Liver (tissue), 9 donors: ENCODE measurements around the gene TBX5. TPM values are rescaled to one million over a fixed set of nuclear protein-coding genes. Genes with fewer than 3 reads are reported as not detected.

Experiments used
- DNase-seq: peaks from one replicate; pipeline ENCODE4 v3.0.0-alpha.2; 2017; ENCODE audit warnings: low spot score
- H3K27ac ChIP-seq, 2 donors: one replicate each; pipeline ENCODE4 v1.7.0; 2013; ENCODE audit warnings: inconsistent platforms in 2 of 2, low read length in 2 of 2, control low read depth in 1 of 2, low read depth in 1 of 2, mild to moderate bottlenecking in 1 of 2
- H3K27me3 ChIP-seq, 4 donors: one replicate each; pipeline versions ENCODE4 v1.6.1 to v1.7.0; 2013; ENCODE audit warnings: low read length in 3 of 4, inconsistent platforms in 1 of 4, mild to moderate bottlenecking in 1 of 4, moderate library complexity in 1 of 4; ENCODE audit not compliant: control insufficient read depth in 4 of 4, insufficient read depth in 4 of 4
- H3K36me3 ChIP-seq, 4 donors: one replicate each; pipeline versions ENCODE4 v1.6.1 to v1.7.0; 2013; ENCODE audit warnings: low read length in 3 of 4, mild to moderate bottlenecking in 3 of 4, low read depth in 1 of 4, moderate library complexity in 1 of 4; ENCODE audit not compliant: control insufficient read depth in 4 of 4, insufficient read depth in 3 of 4
- H3K4me1 ChIP-seq, 4 donors: one replicate each; pipeline versions ENCODE4 v1.6.1 to v1.7.0; 2013; ENCODE audit warnings: low read length in 3 of 4, mild to moderate bottlenecking in 3 of 4, moderate library complexity in 1 of 4; ENCODE audit not compliant: control insufficient read depth in 4 of 4, insufficient read depth in 4 of 4
- H3K4me3 ChIP-seq, 3 donors: one replicate each; pipeline versions ENCODE4 v1.6.1 to v1.7.0; 2013; ENCODE audit warnings: low read length in 3 of 3, control low read depth in 1 of 3, low read depth in 1 of 3, mild to moderate bottlenecking in 1 of 3
- H3K9ac ChIP-seq, 2 donors: one replicate each; pipeline ENCODE4 v1.7.0; 2013; ENCODE audit warnings: low read length in 2 of 2, mild to moderate bottlenecking in 2 of 2, moderate library complexity in 2 of 2, control low read depth in 1 of 2, low read depth in 1 of 2
- H3K9me3 ChIP-seq, 4 donors: one replicate each; pipeline versions ENCODE4 v1.6.1 to v1.7.0; 2013; ENCODE audit warnings: low read length in 3 of 4; ENCODE audit not compliant: control insufficient read depth in 4 of 4
- EGR1 ChIP-seq, 2 donors: IDR thresholded peaks; 2 replicates each; pipeline ENCODE4 v1.6.1; 2016 to 2018; ENCODE audit warnings: antibody characterized with exemption in 2 of 2, low read depth in 2 of 2
- FOXA1 ChIP-seq: IDR thresholded peaks from 2 replicates; pipeline ENCODE4 v1.6.1; 2016; ENCODE audit warnings: antibody characterized with exemption
- FOXA2 ChIP-seq: IDR thresholded peaks from 2 replicates; pipeline ENCODE4 v1.6.1; 2016; ENCODE audit warnings: antibody characterized with exemption
- GABPA ChIP-seq, 2 donors: IDR thresholded peaks in 1 of 2; conservative IDR thresholded peaks in 1 of 2; 2 replicates each; pipeline ENCODE4 v1.6.1; 2016; ENCODE audit warnings: antibody characterized with exemption in 2 of 2, mild to moderate bottlenecking in 1 of 2, moderate library complexity in 1 of 2
- HNF4A ChIP-seq, 2 donors: conservative IDR thresholded peaks; 2 replicates each; pipeline ENCODE4 v1.6.1; 2016; ENCODE audit warnings: antibody characterized with exemption in 2 of 2, mild to moderate bottlenecking in 2 of 2
- HNF4G ChIP-seq: IDR thresholded peaks from 2 replicates; pipeline ENCODE4 v1.6.1; 2016; ENCODE audit warnings: antibody characterized with exemption
- JUND ChIP-seq, 2 donors: IDR thresholded peaks; 2 replicates each; pipeline ENCODE4 v1.6.1; 2016; ENCODE audit warnings: antibody characterized with exemption in 2 of 2
- NR2F2 ChIP-seq: IDR thresholded peaks from 2 replicates; pipeline ENCODE4 v1.6.1; 2016; ENCODE audit warnings: antibody characterized with exemption
- RAD21 ChIP-seq, 2 donors: IDR thresholded peaks; 2 replicates each; pipeline ENCODE4 v1.6.1; 2016; ENCODE audit warnings: antibody characterized with exemption in 2 of 2, mild to moderate bottlenecking in 2 of 2
- RXRA ChIP-seq, 2 donors: IDR thresholded peaks; 2 replicates each; pipeline ENCODE4 v1.6.1; 2017 to 2018; ENCODE audit warnings: antibody characterized with exemption in 2 of 2, mild to moderate bottlenecking in 1 of 2
- SP1 ChIP-seq: IDR thresholded peaks from 2 replicates; pipeline ENCODE4 v1.6.1; 2018; ENCODE audit warnings: antibody characterized with exemption, mild to moderate bottlenecking
- TAF1 ChIP-seq: conservative IDR thresholded peaks from 2 replicates; pipeline ENCODE4 v1.6.1; 2016; ENCODE audit warnings: antibody characterized with exemption, mild to moderate bottlenecking
- YY1 ChIP-seq: IDR thresholded peaks from 2 replicates; pipeline ENCODE4 v1.6.1; 2016; ENCODE audit warnings: antibody characterized with exemption, mild to moderate bottlenecking
- WGBS: extraction: QIAGEN DNeasy Blood & Tissue Kit; methylation state at CpG from one replicate; pipeline ENCODE4 v1.1.7; 2013; 5-methylcytosine and 5-hydroxymethylcytosine counted together
- polyA plus RNA-seq, 2 donors: library from polyadenylated mRNA; stranded (reverse) in 1 of 2; unstranded in 1 of 2; fragments of 200-250 nt in 1 of 2; fragments of >200 nt in 1 of 2; fragmentation: Nextera tagmentation in 1 of 2; extraction: Ambion mirVana in 1 of 2; gene quantifications; one replicate each; pipeline versions ENCODE4 v1.2.1 to v1.2.3, GENCODE V29; 2013 to 2015
- total RNA-seq, 2 donors: library from RNA; depleted of rRNA; stranded (reverse); fragments of >200 nt; gene quantifications; one replicate each; pipeline ENCODE4 v1.2.3, GENCODE V29; 2014
- TF ChIP-seq, protein P1 (sequence below): IDR thresholded peaks from 2 replicates; pipeline ENCODE4 v1.6.1; 2016; ENCODE audit warnings: antibody characterized with exemption
- TF ChIP-seq, protein P2 (sequence below): IDR thresholded peaks from 2 replicates; pipeline ENCODE4 v1.6.1; 2016; ENCODE audit warnings: antibody characterized with exemption, mild to moderate bottlenecking
- TF ChIP-seq, protein P3 (sequence below): IDR thresholded peaks from 2 replicates; pipeline ENCODE4 v1.6.1; 2016; ENCODE audit warnings: antibody characterized with exemption
- TF ChIP-seq, protein P4 (sequence below): IDR thresholded peaks from 2 replicates; pipeline ENCODE4 v1.6.1; 2016; ENCODE audit warnings: antibody characterized with exemption
- donor health status: healthy.
- donor health status: healthy.
- donor health status: healthy.
- donor health status: healthy.
- donor health status: healthy.

Gene TBX5
- total and polyA plus RNA-seq, 4 donors = 0.03 TPM; not detected in 3

DNA sequence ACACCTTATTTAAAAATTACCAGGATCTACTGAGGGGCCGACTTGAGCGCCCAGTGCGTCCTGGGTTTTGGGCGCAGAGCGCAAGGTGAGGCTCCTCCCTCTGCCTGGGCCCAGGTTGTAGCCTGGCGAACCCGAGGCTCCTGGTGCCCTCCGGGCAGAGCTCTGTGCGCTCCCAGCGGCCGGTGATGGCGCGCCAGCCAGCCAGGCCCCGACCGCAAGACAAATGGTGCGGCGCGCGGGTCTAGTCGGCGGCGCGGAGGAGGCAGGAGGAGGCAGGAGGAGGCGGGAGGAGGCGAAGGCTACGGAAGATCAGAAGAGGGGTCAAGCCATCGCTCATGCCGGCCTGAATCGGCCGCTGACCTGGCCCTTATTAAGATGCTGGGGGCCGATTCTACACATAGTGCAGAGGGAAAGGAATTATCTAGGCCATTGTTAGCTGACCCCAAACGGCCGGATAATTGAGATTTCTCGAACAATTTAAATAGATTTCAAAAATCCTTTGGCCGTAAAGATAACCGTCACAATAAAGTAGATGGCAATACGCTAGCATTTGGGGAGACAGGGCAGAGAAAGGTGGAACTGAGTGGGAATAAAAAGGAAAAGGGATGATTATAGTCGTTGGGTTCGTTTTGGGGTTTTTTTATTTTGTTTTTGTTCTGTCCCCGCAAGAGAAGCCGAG, 2.8 kb downstream of the TBX5 start:
- WGBS = 5% methylated on average over 41 of the region's 41 CpGs
- Histone ChIP-seq H3K9ac (no peak overlapping the region), H3K27ac (no peak overlapping the region), H3K36me3 (no peaks in the 10 kb centered on the region), H3K9me3 (no peaks in the 10 kb centered on the region), H3K27me3 (peaks cover 13 to 25% (median 22%) of the 10 kb centered on the region in 4 donors), H3K4me1 (peaks cover 0 to 2% (median 0%) of the 10 kb centered on the region in 4 donors), H3K4me3 (no peak overlapping the region)
- no peak for TF ChIP-seq HNF4G
- TF ChIP-seq JUND (IDR thresholded peaks at IDR 0.05) = no peak
- no peak for TF ChIP-seq RAD21 (IDR thresholded peaks at IDR 0.05)
- no peak for TF ChIP-seq GABPA (IDR thresholded peaks at IDR 0.05 in 1 of 2, conservative IDR thresholded peaks at IDR 0.05 in 1 of 2)
- TF ChIP-seq EGR1 (IDR thresholded peaks at IDR 0.05; ENCODE audit: low read depth in 2 of 2) = no peak
- TF ChIP-seq HNF4A (conservative IDR thresholded peaks at IDR 0.05) = no peak
- no peak for TF ChIP-seq TAF1
- no peak for TF ChIP-seq SP1
- TF ChIP-seq FOXA1 = no peak
- no peak for TF ChIP-seq RXRA (IDR thresholded peaks at IDR 0.05)
- TF ChIP-seq, protein P1, sequence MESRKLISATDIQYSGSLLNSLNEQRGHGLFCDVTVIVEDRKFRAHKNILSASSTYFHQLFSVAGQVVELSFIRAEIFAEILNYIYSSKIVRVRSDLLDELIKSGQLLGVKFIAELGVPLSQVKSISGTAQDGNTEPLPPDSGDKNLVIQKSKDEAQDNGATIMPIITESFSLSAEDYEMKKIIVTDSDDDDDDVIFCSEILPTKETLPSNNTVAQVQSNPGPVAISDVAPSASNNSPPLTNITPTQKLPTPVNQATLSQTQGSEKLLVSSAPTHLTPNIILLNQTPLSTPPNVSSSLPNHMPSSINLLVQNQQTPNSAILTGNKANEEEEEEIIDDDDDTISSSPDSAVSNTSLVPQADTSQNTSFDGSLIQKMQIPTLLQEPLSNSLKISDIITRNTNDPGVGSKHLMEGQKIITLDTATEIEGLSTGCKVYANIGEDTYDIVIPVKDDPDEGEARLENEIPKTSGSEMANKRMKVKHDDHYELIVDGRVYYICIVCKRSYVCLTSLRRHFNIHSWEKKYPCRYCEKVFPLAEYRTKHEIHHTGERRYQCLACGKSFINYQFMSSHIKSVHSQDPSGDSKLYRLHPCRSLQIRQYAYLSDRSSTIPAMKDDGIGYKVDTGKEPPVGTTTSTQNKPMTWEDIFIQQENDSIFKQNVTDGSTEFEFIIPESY = no peak
- TF ChIP-seq NR2F2 = no peak
- no peak for TF ChIP-seq YY1
- TF ChIP-seq FOXA2 = no peak
- TF ChIP-seq, protein P2, sequence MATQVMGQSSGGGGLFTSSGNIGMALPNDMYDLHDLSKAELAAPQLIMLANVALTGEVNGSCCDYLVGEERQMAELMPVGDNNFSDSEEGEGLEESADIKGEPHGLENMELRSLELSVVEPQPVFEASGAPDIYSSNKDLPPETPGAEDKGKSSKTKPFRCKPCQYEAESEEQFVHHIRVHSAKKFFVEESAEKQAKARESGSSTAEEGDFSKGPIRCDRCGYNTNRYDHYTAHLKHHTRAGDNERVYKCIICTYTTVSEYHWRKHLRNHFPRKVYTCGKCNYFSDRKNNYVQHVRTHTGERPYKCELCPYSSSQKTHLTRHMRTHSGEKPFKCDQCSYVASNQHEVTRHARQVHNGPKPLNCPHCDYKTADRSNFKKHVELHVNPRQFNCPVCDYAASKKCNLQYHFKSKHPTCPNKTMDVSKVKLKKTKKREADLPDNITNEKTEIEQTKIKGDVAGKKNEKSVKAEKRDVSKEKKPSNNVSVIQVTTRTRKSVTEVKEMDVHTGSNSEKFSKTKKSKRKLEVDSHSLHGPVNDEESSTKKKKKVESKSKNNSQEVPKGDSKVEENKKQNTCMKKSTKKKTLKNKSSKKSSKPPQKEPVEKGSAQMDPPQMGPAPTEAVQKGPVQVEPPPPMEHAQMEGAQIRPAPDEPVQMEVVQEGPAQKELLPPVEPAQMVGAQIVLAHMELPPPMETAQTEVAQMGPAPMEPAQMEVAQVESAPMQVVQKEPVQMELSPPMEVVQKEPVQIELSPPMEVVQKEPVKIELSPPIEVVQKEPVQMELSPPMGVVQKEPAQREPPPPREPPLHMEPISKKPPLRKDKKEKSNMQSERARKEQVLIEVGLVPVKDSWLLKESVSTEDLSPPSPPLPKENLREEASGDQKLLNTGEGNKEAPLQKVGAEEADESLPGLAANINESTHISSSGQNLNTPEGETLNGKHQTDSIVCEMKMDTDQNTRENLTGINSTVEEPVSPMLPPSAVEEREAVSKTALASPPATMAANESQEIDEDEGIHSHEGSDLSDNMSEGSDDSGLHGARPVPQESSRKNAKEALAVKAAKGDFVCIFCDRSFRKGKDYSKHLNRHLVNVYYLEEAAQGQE = no peak
- TF ChIP-seq, protein P3, sequence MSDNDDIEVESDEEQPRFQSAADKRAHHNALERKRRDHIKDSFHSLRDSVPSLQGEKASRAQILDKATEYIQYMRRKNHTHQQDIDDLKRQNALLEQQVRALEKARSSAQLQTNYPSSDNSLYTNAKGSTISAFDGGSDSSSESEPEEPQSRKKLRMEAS = no peak
- no peak for DNase-seq

DNA sequence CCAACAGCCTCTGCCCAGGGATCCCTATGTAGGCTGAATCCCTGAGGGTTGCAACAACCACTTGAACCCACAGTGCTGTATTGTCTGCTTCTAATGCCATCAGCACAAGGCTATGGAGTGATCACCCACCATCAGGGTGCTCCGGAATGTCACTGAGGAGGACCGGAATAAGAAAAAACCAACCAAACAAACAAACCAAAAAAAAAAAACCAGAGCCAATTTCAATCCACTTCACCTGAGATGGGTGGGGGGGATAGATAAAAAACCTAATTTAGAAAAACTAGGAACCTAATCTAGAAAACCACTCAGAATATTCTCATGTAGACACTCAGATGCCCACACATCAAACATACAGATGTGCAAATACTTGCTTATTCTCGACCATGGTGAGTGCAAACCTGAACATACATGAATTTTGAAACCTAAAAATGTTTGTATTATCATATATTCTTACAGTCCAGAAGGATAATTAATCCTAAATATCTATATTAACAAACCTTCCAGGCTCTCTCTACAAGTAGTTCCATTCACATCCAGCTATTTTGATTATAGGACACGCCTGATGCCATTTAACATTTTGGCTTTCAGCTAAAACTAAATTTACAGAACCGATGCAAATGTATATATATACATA, 3.7 kb downstream of the TBX5 start:
- Histone ChIP-seq H3K36me3 (no peaks in the 10 kb centered on the region), H3K9me3 (no peaks in the 10 kb centered on the region), H3K9ac (no peak overlapping the region), H3K4me1 (peaks cover 0 to 2% (median 0%) of the 10 kb centered on the region in 4 donors), H3K27ac (no peak overlapping the region), H3K27me3 (peaks cover 8 to 25% (median 18%) of the 10 kb centered on the region in 4 donors), H3K4me3 (no peak overlapping the region)
- no peak for TF ChIP-seq FOXA1
- TF ChIP-seq, protein P4, sequence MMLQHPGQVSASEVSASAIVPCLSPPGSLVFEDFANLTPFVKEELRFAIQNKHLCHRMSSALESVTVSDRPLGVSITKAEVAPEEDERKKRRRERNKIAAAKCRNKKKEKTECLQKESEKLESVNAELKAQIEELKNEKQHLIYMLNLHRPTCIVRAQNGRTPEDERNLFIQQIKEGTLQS = no peak
- TF ChIP-seq GABPA (IDR thresholded peaks at IDR 0.05 in 1 of 2, conservative IDR thresholded peaks at IDR 0.05 in 1 of 2) = no peak
- no peak for TF ChIP-seq YY1
- no peak for DNase-seq
- WGBS = 15% methylated on average over 5 of the region's 5 CpGs
